Gastrocnemius medialis (tissue), 4 donors: ENCODE results near the gene SLC16A8.

Experiments
- POLR2A ChIP-seq, 2 donors: fragments of 450-650 bp; IDR thresholded peaks; one replicate each; pipeline ENCODE4 v1.6.1; 2017; ENCODE audit warnings: antibody characterized with exemption in 2 of 2, mild to moderate bottlenecking in 2 of 2, moderate library complexity in 2 of 2
- TF ChIP-seq, protein P1 (sequence below), 5 experiments: fragments of 450-650 bp in 3 of 5; fragments of 200-600 bp in 2 of 5; sonication (generic) in 2 of 5; IDR thresholded peaks in 4 of 5; conservative IDR thresholded peaks in 1 of 5; 1 replicate in 4 of 5; 2 replicates in 1 of 5; pipeline ENCODE4 v1.5.1; 2016 to 2019; ENCODE audit warnings: antibody characterized with exemption in 5 of 5, mild to moderate bottlenecking in 3 of 5, moderate library complexity in 3 of 5

DNA sequence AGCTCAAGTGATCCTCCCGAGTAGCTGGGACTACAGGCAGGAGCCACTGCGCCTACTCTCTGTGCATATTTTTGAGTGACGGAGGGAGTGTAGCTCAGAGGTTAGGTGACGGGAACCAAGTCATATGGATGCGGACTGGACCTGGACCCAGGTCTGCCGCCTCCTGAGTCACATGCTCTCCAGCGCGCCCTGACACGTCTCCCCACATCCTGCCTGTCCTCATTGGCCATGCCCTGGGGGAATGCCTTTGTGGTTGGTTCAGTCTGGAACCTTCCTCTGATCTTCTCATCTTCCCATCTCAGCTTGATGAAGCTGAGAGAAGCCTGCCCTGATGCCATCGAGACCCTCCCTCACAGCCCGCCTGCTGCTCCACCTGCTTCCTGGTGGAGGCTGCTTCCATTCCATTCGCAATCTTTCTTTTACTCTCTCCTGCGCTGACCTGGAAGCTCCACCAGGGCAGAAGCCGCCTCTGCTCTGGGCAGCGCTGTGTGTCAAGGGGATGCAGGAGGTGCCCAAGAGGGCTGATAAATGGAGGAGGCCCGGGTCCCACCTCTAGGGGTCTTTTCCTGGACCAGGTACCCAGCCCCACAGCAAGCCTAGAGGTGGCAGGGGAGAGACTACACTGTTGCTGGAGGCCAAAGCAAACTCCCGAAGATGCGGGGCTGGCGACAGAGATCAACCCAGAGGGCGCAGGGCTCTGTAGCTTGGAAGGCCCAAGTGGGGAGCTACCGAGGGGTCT, 40.4 kb upstream of the SLC16A8 start:
- TF ChIP-seq, protein P1, sequence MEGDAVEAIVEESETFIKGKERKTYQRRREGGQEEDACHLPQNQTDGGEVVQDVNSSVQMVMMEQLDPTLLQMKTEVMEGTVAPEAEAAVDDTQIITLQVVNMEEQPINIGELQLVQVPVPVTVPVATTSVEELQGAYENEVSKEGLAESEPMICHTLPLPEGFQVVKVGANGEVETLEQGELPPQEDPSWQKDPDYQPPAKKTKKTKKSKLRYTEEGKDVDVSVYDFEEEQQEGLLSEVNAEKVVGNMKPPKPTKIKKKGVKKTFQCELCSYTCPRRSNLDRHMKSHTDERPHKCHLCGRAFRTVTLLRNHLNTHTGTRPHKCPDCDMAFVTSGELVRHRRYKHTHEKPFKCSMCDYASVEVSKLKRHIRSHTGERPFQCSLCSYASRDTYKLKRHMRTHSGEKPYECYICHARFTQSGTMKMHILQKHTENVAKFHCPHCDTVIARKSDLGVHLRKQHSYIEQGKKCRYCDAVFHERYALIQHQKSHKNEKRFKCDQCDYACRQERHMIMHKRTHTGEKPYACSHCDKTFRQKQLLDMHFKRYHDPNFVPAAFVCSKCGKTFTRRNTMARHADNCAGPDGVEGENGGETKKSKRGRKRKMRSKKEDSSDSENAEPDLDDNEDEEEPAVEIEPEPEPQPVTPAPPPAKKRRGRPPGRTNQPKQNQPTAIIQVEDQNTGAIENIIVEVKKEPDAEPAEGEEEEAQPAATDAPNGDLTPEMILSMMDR (IDR thresholded peaks at IDR 0.05 in 4 of 5, conservative IDR thresholded peaks at IDR 0.05 in 1 of 5), result no peak
- no peak for TF ChIP-seq POLR2A (IDR thresholded peaks at IDR 0.05)
